Kidney epithelial cell (primary cell): ENCODE data around the gene PEAR1. TPM values are rescaled to one million over a fixed set of nuclear protein-coding genes. Genes with fewer than 3 reads are reported as not detected.

ENCODE experiments used
- DNase-seq: peaks from one replicate; pipeline ENCODE4 v3.0.0-alpha.2; 2010; ENCODE audit warnings: low read depth
- H3K27me3 ChIP-seq: 2 replicates; pipeline ENCODE4 v1.6.0; 2011; ENCODE audit warnings: low read length; ENCODE audit not compliant: control insufficient read depth, insufficient read depth
- H3K36me3 ChIP-seq: 2 replicates; pipeline ENCODE4 v1.5.1; 2011; ENCODE audit warnings: low read length; ENCODE audit not compliant: control insufficient read depth, insufficient read depth
- H3K4me3 ChIP-seq: 2 replicates; pipeline ENCODE4 v1.5.1; 2011; ENCODE audit warnings: low read depth, mild to moderate bottlenecking, control low read depth, low read length
- total RNA-seq: library from RNA; depleted of rRNA; stranded (reverse); fragments of >200 nt; gene quantifications from 2 replicates; pipeline ENCODE4 v1.2.3, GENCODE V29; 2015
- TF ChIP-seq, protein P1 (sequence below): IDR thresholded peaks from 2 replicates; pipeline ENCODE4 v1.5.1; 2011; ENCODE audit warnings: mild to moderate bottlenecking, moderate library complexity, low read length, control low read depth, inconsistent platforms; ENCODE audit not compliant: insufficient read depth, poor library complexity, severe bottlenecking

PEAR1 gene, protein sequence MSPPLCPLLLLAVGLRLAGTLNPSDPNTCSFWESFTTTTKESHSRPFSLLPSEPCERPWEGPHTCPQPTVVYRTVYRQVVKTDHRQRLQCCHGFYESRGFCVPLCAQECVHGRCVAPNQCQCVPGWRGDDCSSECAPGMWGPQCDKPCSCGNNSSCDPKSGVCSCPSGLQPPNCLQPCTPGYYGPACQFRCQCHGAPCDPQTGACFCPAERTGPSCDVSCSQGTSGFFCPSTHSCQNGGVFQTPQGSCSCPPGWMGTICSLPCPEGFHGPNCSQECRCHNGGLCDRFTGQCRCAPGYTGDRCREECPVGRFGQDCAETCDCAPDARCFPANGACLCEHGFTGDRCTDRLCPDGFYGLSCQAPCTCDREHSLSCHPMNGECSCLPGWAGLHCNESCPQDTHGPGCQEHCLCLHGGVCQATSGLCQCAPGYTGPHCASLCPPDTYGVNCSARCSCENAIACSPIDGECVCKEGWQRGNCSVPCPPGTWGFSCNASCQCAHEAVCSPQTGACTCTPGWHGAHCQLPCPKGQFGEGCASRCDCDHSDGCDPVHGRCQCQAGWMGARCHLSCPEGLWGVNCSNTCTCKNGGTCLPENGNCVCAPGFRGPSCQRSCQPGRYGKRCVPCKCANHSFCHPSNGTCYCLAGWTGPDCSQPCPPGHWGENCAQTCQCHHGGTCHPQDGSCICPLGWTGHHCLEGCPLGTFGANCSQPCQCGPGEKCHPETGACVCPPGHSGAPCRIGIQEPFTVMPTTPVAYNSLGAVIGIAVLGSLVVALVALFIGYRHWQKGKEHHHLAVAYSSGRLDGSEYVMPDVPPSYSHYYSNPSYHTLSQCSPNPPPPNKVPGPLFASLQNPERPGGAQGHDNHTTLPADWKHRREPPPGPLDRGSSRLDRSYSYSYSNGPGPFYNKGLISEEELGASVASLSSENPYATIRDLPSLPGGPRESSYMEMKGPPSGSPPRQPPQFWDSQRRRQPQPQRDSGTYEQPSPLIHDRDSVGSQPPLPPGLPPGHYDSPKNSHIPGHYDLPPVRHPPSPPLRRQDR
- 10.3 and 17.1 TPM in 2 replicates for total RNA-seq

DNA sequence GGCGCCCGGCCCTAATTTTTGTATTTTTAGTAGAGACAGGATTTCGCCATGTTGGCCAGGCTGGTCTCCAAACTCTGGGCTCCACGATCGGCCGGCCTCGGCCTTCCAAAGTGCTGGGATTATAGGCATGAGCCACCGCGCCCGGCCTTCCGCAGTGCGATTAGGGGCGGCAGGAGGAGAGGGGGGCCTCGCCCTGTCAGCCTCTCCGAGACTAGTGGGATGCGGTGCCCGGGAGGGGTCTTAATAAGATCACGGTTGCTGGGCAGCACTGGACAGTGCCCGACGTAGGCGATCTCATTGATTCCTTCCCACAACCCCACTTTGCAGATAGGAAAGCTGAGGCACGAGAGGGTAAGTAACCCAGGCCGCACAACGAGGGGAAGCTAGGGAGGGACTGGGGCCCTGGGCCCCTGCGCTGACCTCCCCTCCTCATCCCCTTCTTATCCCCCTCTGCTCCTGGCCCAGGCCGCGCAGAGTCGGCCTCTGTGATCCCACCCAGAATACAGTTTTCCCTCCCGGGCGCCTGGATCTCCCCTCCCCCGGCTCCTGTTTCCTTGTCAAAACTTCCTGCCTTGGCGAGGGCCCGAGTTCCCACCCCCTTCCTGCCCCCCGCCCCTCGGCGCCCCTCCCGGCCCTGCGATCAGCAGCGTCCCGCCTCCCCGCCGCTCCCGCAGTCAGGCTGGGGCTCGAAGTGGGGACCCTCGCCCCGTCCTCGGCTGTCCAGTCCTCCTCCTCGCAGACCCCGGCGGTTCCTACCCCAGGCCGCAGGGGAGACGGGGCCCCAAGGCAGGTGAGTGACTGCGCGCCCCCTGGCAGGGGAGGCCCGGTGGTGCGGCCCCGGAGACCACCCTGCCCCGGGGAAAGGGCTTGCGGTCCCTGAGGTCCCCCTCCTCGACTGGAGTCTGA lies at the start of gene PEAR1:
PEAR1 (plus strand) TSS at position 671 of the 906 bp plus-strand sequence. CDS start 10,209 bp downstream, outside the sequence.
- TF ChIP-seq, protein P1, sequence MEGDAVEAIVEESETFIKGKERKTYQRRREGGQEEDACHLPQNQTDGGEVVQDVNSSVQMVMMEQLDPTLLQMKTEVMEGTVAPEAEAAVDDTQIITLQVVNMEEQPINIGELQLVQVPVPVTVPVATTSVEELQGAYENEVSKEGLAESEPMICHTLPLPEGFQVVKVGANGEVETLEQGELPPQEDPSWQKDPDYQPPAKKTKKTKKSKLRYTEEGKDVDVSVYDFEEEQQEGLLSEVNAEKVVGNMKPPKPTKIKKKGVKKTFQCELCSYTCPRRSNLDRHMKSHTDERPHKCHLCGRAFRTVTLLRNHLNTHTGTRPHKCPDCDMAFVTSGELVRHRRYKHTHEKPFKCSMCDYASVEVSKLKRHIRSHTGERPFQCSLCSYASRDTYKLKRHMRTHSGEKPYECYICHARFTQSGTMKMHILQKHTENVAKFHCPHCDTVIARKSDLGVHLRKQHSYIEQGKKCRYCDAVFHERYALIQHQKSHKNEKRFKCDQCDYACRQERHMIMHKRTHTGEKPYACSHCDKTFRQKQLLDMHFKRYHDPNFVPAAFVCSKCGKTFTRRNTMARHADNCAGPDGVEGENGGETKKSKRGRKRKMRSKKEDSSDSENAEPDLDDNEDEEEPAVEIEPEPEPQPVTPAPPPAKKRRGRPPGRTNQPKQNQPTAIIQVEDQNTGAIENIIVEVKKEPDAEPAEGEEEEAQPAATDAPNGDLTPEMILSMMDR = no peak

DNA sequence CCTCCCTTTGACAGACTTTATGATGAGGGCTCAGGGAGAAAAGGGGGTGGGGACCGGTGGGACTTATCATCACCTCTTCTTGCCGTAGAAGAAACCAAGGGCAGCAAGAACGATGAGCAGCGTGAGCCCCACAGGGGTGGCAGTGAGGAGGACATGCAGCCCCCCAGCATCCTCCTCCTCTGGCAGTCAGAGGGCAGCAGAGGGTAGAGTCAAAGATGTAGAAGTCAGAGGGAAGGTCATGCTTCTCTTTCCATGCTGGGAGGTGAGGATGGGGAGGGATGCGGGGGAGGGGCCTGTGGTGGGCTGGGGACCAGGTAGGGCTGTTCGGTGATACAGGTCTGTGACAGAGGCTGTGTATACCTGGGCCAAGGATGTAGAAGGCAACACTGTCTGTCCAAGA lies 49.4 kb upstream of the PEAR1 start:
- TF ChIP-seq, protein P1 = no peak
- H3K36me3 ChIP-seq = no peaks in the 10 kb centered on the region
- H3K4me3 ChIP-seq = no peak overlapping the region
- no peak for DNase-seq
- H3K27me3 ChIP-seq = peaks cover 71% of the 10 kb centered on the region

More for the DNA sequence above, at the start of gene PEAR1:
- H3K27me3 ChIP-seq = peaks cover 7% of the 10 kb centered on the region
- no peaks in the 10 kb centered on the region for H3K36me3 ChIP-seq
- DNase-seq = no peak
- H3K4me3 ChIP-seq = peak within 1 kb of the TSS; percentile 36

DNA sequence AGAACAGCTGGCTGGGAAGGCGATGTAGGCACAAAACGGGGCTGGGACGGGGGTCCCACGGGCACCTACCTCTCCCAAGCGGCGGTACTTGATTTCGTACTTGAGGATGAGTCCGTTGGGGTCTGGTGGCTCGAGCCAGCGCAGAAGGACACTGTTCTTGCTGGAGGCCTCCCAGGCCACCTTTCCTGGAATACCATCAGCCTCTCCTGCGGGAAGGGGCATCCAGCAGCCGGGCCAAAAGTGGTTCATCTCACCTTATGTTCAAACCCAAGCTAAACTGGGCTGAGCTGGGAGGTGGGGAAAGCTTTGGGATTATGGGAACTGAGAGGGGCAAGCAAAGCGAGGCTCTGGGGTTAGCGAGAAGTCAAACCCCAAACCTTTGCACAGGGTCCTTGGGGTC lies 48.9 kb upstream of the PEAR1 start:
- Histone ChIP-seq H3K27me3 (peaks cover 76% of the 10 kb centered on the region), H3K4me3 (no peak overlapping the region), H3K36me3 (no peaks in the 10 kb centered on the region)
- TF ChIP-seq, protein P1 = no peak
- no peak for DNase-seq

DNA sequence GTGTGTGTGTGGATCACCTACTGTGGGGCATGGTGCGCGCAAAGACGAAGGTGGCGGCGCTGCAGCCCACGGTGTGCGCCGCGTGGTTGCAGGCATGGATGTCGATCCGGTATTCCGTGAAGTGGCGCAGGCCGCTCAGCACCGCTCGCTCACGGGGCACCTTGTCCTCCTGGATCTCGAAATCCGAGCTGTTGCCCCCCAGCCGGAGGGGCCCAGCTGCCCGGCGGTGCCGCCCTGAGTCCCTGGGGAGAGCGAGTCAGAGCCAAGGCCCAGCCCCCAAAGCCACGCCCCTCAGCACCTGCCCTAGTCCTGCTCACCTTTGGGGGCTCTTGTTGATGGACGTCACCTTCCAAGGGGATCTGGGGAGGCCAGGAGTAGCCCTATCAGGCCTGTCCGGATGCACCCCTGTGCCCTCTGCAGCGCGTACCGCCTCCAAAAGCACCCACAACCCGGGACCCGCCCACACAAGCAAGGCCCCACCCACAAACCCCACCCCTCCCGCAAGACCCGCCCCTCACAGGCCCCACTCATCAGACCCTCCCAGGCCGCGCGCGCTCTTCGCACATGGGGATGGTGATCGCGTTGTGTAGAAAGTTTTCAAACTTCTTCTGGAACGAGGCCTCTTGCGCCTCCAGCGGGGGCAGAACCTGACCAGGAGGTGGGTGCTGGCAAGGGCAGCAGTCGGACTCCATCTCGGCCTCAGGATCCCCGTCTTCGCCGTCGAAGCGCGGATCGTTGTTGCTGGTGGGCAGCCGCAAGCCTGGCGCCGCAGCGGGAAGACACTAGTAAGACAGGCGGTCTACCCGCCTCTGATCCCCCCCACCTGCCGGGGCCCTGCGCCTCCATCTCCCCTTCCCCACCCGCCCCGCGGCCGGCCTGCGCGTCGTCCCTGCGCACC lies 48.2 kb upstream of the PEAR1 start:
- Histone ChIP-seq H3K4me3 (no peak overlapping the region), H3K27me3 (peaks cover 79% of the 10 kb centered on the region), H3K36me3 (no peaks in the 10 kb centered on the region)
- no peak for DNase-seq
- TF ChIP-seq, protein P1 = no peak
